ENCODE data around the gene ALDH2.
"Not testable (repeated sequence)": the region's sequence is repeated elsewhere in the genome, so short reads cannot be mapped to it uniquely, and the experiment has no call there.

ALDH2 gene

GRCh38 chr12:111759271-111759670 lies 7.5 kb upstream of the ALDH2 start:
- DNase-seq (ENCODE audit: low read depth in 2 of 2), result no peak

- no peak for DNase-seq (ENCODE audit: low read depth in 2 of 2)
Observed at GRCh38 chr12:111759991-111760390, 6.7 kb upstream of the ALDH2 start.

GRCh38 chr12:111761099-111761498 lies 5.6 kb upstream of the ALDH2 start:
- DNase-seq (ENCODE audit: low read depth in 2 of 2), result no peak

DNA sequence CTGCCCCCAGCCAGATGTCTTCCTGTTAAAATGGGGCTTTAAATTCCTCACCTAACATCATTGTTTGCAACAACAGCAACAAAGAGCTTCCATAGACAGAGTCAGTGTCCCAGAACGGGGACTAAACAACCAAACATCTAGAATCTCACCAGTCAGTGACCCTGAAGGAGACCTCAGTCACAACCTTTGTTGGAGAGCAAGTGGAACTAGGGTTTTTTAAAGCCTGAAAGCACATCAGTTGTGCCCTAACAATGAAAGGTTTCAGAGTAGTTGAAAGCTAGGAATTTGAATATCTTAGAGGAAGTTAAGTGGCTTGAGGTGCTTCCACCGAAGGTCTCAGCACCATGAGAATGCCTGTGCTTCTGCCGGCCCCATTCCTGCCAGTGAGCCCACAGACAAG lies 5.0 kb upstream of the ALDH2 start:
- DNase-seq (ENCODE audit: low read depth in 2 of 2), result no peak

- DNase-seq (ENCODE audit: low read depth in 2 of 2), result not testable (repeated sequence)
Observed at GRCh38 chr12:111763552-111763951, 3.2 kb upstream of the ALDH2 start.

GRCh38 chr12:111764120-111764821 lies 2.5 kb upstream of the ALDH2 start:
- no peak for DNase-seq (ENCODE audit: low read depth in 2 of 2)

- no peak for DNase-seq (ENCODE audit: low read depth in 2 of 2)
Observed at GRCh38 chr12:111767362-111768158, 827 bp downstream of the ALDH2 start.

DNA sequence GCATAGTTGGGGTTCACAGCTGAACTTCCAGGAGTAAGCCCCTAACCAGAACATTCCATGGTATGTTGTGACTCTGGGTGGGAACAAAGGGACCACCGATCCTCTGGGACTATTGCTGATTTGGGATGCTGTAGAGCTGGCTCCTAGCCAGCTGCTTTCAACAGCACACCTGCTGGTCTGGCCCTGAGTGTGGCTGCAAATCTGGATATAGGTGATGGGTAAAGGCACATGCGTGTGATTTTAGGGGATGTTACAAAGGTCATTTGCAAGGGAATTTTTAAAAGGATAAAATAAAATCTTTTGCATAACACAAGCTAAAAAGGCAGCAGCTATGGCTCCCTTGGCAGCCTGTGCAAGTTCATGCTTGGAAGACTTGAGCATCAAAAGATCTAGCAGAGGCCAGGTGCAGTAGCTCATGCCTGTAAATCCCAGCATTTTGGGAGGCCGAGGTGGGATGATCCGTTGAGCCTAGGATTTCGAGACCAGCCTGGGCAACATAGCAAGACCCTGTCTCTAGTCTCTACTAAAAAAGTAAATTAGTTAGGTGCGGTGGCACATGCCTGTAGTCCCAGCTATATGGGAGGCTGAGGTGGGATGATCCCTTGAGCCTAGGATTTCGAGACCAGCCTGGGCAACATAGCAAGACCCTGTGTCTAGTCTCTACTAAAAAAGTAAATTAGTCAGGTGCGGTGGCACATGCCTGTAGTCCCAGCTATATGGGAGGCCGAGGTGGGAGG lies 1.6 kb downstream of the ALDH2 start:
- DNase-seq (ENCODE audit: low read depth in 2 of 2), result no peak

GRCh38 chr12:111769599-111769998 lies 2.9 kb downstream of the ALDH2 start:
- no peak for DNase-seq (ENCODE audit: low read depth in 2 of 2)

DNA sequence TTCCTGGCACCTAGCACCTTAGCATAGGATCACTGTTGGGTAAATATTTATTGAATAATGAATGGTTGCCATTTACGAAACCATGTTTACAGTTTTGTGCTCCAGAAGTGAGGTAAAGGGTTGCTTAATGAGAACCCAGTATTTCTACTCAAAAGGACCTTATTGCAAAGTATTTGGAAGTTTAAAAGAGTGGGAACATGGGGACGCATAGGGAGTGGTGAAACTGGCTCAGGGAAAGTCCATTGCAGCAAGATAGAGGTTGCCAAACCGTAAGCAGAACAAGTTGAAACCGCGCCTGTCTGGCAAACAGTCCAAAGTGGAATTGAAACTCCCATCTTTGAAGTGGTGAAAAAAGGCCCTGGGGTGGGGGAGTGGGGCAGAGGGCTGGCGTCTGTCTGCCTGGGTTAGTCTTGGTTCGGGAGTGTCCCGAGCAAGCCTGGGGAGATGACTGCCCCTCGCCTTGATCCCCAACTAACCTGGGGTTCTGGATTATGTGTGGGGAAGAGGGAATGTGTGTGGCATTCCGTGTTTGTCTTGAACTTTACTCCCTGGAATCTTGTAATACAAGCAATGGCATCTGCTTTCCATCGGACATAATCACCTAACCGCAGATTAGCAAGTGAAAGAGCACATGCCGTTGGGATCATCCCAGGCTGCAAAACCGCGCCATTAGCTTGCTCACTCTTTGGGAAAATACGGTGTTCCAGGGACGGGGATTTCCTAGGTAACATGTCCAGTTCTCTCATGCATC lies 7.2 kb downstream of the ALDH2 start:
- DNase-seq (ENCODE audit: low read depth in 2 of 2), result no peak

- DNase-seq (ENCODE audit: low read depth in 2 of 2), result no peak
Observed at GRCh38 chr12:111775205-111776193, 8.8 kb downstream of the ALDH2 start.

GRCh38 chr12:111776836-111777344 lies 10.2 kb downstream of the ALDH2 start:
- no peak for DNase-seq (ENCODE audit: low read depth in 2 of 2)

GRCh38 chr12:111777345-111778045 lies 10.8 kb downstream of the ALDH2 start:
- no peak for DNase-seq (ENCODE audit: low read depth in 2 of 2)

DNA sequence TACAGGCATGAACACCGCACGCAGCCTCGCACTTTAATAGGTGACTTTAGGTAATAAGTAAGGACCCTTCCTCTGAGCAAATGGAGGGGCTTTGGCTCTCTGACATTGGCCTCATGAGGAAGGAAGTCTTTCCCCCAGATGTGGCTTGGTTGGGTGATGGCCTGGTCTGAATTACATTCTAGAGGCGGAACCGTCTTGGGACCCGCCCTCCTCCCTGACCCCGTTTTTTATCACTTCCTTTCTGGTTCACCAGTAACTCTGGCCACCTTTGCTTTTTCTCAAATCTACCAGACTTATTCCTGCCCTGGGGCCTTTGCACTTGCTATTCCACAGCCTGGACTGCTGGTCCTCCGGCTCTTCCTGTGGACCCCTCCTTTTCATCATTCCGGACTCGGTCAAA lies 13.4 kb downstream of the ALDH2 start:
- DNase-seq (ENCODE audit: low read depth in 2 of 2), result no peak

GRCh38 chr12:111780615-111781014 lies 13.9 kb downstream of the ALDH2 start:
- DNase-seq (ENCODE audit: low read depth in 2 of 2), result no peak

GRCh38 chr12:111781085-111781658 lies 14.4 kb downstream of the ALDH2 start:
- DNase-seq (ENCODE audit: low read depth in 2 of 2), result no peak

GRCh38 chr12:111783046-111783445 lies 16.3 kb downstream of the ALDH2 start:
- DNase-seq (ENCODE audit: low read depth in 2 of 2), result no peak

DNA sequence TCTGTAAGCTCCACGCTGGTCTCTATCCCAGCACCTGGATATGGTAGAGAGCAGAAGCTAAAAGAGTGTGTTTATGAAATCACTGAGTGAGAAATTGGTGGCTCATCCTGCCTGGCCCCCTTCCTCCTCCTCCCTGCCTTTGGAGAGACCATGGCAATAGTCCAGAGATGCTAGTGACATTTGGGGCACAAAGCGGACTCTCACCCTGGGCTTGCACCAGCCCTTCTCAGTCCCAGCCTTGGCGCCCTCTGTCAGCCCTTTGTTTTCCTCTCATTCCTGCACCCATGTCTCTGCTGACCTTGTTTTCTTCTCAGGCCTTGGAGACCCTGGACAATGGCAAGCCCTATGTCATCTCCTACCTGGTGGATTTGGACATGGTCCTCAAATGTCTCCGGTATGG lies 18.2 kb downstream of the ALDH2 start:
- DNase-seq (ENCODE audit: low read depth in 2 of 2), result no peak

GRCh38 chr12:111785651-111786050 lies 18.9 kb downstream of the ALDH2 start:
- DNase-seq (ENCODE audit: low read depth in 2 of 2), result no peak
